Astrocyte of the cerebellum (primary cell): ENCODE data around the gene CCNJ.

Experiments used
- DNase-seq: peaks from one replicate; pipeline ENCODE4 v3.0.0-alpha.2; 2011; ENCODE audit warnings: low read depth
- H3K4me3 ChIP-seq: 2 replicates; pipeline ENCODE4 v1.5.1; 2011; ENCODE audit warnings: mild to moderate bottlenecking, low read depth, low read length, moderate library complexity
- CTCF ChIP-seq: IDR thresholded peaks from 2 replicates; pipeline ENCODE4 v1.5.1; 2012; ENCODE audit warnings: low read length, low read depth, moderate library complexity, mild to moderate bottlenecking; ENCODE audit errors: missing control alignments
- in situ Hi-C: cut with HindIII; loops from 2 replicates; pipeline ENCODE4 v1.10.0; 2017; ENCODE audit warnings: low sequenced_read_pairs

Gene CCNJ

DNA sequence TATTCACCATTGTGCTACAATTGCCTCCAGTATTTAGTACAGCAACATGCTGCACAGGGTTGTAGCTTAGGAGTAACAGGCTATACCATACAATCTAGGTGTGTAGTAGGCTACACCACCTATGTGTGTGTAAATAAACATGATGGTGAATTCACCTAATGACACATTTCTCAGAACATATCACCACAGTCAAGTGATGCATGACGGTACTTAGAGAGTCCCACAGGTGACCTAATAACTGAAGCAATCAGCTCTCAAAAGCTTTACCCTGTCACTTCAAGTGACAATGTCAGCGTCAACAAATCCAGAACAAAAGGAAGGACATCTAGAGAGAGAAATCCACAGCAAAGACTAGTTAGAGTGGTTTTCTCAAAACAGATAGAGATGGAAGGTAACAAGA is 38.8 kb downstream of the CCNJ start:
- no peak for TF ChIP-seq CTCF
- DNase-seq, result no peak
- in situ Hi-C loops, result no loop called here
- no peak overlapping the region for H3K4me3 ChIP-seq

- DNase-seq, result no peak
- in situ Hi-C loops, result no loop called here
- TF ChIP-seq CTCF, result no peak
Measured at GRCh38 chr10:96082748-96083147, 39.4 kb downstream of the CCNJ start.

GRCh38 chr10:96089116-96089515 is 45.7 kb downstream of the CCNJ start:
- peak overlapping the region; percentile 80 for H3K4me3 ChIP-seq
- in situ Hi-C loops, result no loop called here
- no peak for DNase-seq
- no peak for TF ChIP-seq CTCF

More at GRCh38 chr10:96082748-96083147, 39.4 kb downstream of the CCNJ start:
- H3K4me3 ChIP-seq, result no peak overlapping the region

GRCh38 chr10:96089670-96090462 is 46.5 kb downstream of the CCNJ start:
- TF ChIP-seq CTCF, result no peak
- peak overlapping the region; percentile 80 for H3K4me3 ChIP-seq
- in situ Hi-C loops, result no loop called here
- peak; percentile 88 for DNase-seq

DNA sequence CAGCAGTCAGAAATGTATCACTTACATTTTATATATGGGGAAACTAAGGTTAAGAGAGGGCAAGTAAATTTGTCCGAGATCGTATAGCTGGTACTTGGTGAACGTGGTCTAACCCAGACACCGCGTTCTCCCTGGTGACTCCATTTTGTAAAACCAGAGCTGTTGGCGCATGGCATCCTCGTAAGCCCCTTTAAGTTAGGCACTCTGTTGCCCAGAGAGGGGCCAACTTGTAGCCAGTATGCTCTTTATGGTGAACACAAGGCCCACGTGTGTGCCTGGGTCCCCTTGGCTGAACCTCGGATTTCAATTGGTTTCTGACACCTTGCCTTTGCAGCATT is 47.0 kb downstream of the CCNJ start:
- no peak for DNase-seq
- in situ Hi-C loops, result no loop called here
- no peak for TF ChIP-seq CTCF

DNA sequence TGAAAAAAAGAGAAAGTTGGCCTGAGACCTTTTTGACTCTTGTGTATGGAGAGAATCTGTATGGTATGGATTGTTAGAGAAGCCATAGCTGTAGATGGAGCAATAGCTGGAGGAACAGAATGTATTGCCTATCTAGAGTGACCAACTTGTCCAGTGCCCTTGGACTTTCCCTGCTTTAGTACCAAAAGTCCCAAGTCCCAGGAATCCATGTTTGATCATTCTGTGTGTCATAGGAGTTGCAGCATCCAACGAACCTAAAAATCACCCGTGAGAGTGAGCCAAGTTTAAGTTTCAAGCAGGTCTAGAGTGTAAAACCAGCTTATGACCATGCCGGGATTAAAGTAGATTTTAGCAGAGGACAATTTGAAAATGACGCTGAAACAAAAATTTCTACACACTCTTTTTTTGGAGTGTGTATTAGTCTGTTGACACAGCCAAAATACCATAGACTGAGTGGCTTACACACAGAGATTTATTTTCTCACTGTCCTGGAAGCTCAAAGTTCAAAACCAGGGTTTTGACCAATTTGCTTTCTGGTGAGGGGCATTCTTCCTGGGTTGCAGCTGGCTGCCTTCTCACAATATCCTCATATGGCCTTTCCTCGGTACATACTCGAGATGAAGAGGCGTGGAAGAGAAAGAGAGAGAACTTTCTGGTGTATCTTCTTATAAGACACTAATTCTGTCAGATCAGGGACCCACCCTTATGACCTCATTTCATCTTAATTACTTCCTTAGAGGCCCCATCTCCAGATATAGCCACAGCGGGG is 49.8 kb downstream of the CCNJ start:
- no peak overlapping the region for H3K4me3 ChIP-seq
- no peak for TF ChIP-seq CTCF
- no peak for DNase-seq
- in situ Hi-C loops, result no loop called here

More for the DNA sequence above, 47.0 kb downstream of the CCNJ start:
- H3K4me3 ChIP-seq, result peak overlapping the region; percentile 80
